IPS-NIHi7 (cell line): ENCODE data around the gene PLCXD1.
"Not testable (repeated sequence)": the region's sequence is repeated elsewhere in the genome, so short reads cannot be mapped to it uniquely, and the experiment has no call there.

Source experiments
- DNase-seq: peaks from one replicate; pipeline ENCODE4 v3.0.0; 2012; ENCODE audit warnings: mixed read lengths; ENCODE audit errors: extremely low spot score

PLCXD1 gene

DNA sequence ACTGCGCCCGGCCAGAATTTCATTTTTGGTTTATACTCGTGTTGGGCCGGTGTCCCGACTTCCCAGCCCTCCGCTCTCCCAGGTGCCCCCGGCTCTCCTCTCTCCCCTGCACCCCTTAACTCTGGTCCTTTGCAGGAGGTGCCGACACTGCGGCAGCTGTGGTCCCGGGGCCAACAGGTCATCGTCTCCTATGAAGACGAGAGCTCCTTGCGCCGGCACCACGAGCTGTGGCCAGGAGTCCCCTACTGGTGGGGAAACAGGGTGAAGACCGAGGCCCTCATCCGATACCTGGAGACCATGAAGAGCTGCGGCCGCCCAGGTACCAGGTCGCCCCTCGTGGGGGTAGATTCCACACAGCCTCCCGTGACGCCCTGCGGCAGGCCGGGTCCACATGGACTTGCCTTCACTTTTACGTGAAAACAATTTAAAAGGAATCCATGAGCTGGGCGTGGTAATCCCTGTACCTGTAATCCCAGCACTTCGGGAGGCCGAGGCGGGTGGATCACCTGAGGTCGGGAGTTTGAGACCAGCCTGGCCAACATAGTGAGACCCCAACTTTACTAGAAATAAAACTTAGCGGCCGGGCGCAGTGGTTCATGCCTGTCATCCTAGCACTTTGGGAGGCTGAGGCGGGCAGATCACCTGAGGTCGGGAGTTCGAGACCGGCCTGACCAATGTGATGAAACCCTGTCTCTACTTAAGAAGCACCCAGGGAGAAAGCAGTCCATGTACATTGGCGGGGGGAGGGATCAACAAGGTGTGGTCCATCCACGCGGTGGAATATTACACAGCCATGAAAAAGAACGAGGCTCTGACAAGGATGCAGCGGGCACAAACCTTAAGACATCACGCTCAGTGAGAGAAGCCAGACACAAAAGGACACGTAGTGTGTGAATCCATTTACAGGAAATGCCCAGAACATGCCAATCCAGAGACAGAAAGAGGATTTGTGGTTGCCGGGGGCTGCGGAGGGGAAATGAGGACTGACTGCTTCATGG is 12.0 kb downstream of the PLCXD1 start:
- no peak for DNase-seq

DNA sequence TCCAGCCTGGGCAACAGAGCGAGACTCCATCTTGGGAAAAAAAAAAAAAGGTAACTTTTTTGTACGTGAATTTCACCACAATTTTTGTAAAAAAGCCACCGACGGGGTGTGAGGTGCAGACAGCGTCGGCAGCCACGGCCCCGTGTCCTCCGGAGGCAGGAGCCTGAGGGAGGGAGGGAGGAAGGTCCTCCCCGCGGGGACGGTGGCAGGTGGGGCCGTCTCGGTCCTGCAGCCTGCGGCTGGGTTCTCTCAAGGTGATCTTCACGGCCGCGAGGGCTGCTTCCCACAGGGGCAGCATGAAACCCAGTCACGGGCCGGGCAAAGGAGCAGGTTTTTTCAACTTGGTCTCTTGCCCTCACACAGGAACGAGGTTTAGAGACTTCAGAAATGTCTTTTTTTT is 14.0 kb downstream of the PLCXD1 start:
- no peak for DNase-seq

DNA sequence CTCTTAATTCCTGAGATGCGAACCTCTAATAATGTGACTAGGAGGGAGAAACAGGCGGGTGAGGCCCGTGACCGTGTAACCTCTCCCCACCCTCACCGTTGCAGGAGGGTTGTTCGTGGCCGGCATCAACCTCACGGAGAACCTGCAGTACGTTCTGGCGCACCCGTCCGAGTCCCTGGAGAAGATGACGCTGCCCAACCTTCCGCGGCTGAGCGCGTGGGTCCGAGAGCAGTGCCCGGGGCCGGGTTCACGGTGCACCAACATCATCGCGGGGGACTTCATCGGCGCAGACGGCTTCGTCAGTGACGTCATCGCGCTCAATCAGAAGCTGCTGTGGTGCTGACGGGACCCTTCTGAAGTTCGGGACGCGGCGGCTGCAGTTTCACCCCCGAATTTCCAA is 17.8 kb downstream of the PLCXD1 start:
- DNase-seq = no peak

DNA sequence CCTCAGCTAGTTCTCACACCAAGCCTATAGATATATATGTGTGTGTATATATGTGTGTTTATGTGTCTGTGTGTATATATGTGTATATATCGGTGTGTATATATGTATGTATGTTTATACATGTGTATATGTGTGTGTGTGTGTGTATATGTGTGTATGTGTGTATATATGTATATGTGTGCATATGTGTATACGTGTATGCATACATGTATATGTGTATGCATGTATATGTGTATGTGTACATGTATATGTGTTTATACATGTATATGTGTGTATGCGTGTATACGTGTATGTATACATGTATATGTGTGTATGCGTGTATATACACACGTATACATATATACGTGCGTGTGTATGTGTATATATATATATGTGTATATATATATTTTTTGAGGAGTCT is 19.2 kb downstream of the PLCXD1 start:
- DNase-seq = no peak

DNA sequence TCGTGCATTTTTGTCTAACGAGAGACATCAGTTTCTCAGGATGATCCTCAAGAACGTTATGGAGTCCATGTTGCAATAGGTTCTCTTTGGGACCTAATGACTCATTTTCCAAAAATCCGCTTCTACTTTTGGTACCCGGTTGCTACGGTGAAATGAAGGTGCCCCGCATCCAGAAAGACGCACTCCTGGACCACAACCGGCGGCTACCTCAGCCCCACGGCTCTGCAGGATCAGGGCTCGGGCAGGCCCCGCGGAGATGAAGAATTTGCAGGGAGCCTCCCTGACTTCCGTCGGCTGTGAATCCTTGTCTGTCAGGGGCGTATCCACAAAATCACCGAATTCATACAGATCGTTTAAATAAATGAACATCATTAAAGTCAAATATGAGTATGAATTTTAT is 21.8 kb downstream of the PLCXD1 start:
- no peak for DNase-seq

DNA sequence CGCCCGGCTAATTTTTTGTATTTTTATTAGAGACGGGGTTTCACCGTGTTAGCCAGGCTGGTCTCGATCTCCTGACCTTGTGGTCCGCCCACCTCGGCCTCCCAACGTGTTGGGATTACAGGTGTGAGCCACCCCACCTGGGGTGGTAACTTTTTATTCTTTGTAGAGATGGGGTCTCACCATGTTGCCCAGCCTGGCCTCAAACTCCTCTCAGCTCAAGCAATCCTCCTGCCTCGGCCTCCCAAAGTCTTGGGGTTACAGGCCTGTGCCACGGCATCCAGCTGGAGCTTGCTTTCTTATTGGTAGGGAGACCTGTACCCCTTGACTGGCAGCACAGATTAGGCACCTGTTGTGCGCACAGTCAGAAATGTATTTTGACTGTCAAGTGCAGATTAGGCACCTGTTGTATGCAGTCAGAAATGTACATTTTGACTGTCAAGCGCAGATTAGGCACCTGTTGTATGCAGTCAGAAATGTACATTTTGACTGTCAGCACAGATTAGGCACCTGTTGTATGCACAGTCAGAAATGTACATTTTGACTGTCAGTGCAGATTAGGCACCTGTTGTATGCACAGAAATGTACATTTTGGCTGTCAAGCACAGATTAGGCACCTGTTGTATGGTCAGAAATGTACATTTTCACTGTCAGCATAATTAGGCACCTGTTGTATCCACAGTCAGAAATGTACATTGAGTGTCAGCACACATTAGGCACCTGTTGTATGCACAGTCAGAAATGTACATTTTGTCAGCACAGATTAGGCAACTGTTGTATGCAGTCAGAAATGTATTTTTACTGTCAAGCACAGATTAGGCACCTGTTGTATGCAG is 24.8 kb downstream of the PLCXD1 start:
- not testable (repeated sequence) for DNase-seq

DNA sequence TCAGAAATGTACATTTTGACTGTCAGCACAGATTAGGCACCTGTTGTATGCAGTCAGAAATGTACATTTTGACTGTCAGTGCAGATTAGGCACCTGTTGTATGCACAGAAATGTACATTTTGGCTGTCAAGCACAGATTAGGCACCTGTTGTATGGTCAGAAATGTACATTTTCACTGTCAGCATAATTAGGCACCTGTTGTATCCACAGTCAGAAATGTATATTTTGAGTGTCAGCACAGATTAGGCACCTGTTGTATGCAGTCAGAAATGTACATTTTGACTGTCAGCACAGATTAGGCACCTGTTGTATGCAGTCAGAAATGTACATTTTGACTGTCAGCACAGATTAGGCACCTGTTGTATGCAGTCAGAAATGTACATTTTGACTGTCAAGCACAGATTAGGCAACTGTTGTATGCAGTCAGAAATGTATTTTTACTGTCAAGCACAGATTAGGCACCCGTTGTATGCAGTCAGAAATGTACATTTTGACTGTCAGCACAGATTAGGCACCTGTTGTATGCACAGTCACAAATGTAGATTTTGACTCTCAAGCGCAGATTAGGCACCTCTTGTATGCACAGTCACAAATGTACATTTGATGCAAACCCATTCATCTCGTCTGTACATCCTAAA is 25.6 kb downstream of the PLCXD1 start:
- DNase-seq = not testable (repeated sequence)

DNA sequence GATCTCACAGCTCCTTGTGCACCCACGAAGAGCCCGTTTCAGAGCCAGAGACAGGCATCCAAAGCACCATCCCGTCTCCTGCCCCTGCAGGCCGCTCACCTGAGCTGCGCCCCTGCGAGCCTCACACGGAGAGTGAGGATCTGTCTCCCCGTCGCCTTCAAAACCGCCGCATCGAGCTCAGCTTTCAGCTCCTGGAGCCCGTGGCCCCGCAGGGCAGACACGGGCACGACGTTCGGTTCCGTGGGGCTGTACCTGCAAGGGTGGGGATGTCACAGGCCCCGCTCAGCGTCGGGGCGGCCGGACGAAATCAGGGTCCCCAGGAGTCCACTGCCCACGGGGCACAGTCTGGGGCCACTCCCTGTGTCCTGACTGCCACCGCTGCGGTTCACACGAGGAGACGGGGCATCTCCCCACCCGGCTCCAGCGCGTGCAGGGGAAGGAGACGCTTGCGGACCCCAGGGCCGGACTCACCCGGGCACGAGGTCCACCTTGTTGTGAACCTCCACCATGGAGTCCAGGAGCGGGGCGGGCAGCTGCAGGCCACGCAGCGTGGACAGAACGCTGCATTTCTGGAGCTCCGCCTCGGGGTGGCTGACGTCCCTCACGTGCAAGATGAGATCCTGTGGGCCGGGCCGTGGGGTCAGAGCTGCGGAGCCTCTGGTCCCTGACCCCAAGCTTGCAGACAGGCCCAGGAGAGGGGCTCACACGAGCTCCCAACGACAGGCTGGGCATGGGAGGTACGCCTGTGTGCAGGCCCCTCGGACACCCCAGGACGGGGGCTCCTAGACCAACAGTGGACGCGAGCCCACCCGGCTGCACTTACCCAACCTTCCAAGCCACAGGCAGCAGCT is 26.3 kb downstream of the PLCXD1 start:
- DNase-seq = no peak

DNA sequence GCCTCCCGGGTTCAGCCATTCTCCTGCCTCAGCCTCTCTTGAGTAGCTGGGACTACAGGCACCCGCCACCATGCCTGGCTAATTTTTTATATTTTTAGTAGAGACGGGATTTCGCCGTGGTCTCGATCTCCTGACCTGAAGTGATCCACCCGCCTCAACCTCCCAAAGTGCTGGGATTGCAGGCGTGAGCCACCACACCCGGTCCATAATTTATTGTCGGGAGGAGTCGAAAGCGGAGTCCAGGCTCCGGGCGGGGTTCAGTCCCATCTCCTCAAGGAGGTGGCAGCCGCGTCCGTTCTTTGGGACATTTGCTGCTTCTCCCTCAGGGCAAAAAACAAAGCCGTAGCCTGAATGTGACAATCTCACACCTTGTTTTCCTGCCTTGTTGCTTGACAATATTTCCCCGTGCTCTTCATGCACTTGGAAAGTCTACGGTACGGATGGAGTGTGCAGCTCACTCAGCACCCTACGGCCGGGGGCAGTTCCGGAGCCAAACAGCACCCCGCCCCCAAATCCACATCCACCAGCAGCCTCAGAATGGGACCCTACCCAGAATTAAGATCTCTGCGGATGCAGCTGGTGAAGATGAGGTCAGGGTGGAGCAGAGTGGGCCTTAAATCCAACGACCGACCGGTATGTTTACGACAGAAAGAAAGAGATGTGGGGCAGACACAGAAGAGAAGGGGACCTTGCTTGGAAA is 27.8 kb downstream of the PLCXD1 start:
- DNase-seq = no peak

DNA sequence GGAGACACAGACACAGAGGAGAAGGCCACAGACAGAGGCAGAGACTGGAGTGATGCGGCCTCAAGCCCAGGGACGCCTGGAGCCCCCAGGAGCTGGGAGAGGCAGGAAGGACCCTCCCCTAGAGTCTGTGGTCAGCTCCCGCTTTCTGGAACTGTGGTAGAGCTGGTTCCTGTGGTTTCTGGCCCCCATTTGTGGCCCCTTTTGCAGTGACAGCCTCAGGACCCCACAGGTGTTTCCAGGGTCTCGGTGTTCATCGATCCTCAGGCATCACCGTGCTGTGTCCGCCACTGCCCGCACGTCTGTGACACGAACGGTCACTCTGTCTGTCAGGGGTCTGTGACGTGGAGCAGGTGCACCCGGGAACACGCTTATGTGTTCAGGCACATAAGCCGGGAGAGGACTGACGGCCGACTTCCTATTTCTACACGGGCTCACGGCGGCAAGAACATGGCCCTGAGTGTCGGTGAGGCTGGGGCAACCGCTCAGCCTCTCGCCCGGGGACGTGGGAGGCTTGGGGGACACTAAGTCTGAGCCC is 29.5 kb downstream of the PLCXD1 start:
- no peak for DNase-seq

DNA sequence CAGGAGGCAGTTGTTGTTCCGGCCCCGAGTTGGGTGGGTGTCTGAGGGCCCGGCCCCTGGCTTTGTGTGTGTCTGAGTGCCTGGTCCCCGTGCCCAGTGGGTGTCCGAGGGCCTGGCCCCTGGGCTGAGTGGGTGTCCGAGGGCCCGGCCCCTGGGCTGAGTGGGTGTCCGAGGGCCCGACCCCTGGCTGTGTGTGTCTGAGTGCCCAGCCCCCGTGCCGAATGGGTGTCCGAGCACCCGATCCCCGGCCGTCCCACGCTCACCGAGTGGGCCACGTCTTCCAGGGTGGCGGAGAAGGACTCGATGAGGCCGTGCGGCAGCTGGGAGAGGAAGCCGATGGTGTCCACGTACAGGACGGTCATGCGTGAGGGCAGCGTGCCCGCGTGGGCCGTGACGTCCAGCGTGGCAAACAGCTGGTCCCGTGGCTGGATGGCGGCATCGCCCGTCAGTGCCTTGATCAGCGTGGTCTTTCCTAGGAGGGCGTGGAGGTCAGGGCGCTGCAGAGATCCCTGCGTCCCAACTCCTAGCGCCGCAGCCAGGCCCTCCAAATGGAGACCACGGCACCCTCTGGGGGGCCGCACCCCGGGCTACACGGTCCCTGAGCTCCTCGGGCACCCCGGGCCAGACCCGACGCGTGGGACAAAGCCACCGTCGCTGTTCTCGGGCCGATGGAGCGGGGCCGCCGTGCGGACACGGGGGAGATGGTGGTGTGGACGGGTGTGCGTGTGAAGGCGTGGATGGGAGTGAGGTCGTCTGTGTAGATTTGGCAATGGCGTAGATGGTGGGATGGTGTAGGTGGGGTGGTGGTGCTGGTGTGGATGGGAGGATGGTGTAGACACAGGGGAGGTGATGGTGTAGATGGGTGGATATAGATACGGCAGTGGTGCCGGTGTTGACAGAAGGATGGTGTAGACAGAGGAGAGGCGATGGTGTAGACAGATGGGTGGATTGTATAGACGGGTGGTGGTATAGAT is 30.3 kb downstream of the PLCXD1 start:
- no peak for DNase-seq

DNA sequence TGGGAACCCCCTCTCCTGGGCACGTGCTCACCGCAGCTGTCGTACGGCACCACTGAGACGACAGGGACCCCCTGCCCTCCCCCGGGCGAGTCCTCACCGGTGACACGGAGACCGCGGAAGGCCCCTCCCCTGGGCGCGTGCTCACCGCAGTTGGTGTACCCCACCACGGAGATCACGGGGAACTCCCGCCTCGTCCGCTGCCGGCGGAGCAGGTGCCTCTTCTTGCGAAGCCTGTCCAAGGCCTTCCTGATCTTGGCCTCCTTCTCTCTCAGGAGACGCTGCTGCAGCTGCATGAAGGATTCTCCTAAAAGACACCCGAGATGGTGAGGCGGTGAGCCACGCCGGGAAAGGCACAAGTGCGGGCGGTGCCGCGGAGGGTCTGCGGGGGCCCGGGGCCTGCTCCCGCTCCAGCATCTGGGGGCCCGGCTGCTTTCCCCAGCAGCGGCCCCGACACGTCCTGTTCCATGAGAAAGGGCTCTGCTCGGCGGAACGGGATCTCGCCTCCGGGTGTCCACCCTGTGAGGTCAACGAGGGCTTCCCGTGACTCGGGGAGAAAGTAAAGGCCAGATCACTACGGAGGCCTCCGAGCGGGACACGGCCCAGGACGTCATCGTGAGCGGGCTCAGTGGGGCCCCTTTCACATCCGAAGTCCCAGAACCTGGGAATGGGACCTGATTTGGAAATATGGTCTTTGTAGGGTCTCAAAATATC is 31.6 kb downstream of the PLCXD1 start:
- DNase-seq = no peak

DNA sequence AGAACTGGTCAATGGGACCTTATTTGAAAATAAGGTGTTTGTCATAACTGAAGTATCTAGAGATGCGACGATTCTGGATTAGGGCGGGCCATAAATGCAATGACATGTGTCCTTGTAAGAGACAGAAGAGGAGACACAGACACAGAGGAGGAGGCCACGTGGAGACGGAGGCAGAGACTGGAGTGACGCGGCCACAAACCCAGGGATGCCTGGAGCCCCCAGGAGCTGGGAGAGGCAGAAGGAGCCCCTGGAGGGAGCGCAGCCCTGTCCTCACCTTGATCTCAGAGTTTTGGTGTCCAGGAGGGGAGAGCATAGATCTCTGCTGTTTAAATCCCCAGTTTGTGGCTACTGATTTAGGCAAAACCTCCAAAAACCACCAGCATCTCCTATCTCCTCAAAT is 32.4 kb downstream of the PLCXD1 start:
- DNase-seq = no peak

DNA sequence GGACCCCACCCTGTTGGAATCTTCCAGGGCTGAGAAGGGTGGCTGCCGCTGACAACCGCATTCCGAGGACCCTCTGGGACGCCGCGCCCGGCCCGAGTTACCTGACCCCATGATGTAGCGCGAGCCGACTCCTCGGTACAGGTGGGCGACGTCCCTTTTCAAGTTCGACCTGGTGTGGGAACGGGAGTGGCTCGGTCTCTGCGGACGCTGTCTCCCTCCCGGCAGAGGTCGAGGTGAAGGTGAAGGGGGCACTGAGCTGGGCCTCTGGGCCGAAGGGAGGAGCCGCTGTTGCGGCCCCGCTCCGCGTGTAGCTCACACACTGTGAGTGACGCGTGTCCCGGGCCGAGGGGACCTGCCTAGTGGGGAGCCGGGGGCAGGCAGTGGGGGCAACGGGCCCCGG is 32.9 kb downstream of the PLCXD1 start:
- DNase-seq = no peak

DNA sequence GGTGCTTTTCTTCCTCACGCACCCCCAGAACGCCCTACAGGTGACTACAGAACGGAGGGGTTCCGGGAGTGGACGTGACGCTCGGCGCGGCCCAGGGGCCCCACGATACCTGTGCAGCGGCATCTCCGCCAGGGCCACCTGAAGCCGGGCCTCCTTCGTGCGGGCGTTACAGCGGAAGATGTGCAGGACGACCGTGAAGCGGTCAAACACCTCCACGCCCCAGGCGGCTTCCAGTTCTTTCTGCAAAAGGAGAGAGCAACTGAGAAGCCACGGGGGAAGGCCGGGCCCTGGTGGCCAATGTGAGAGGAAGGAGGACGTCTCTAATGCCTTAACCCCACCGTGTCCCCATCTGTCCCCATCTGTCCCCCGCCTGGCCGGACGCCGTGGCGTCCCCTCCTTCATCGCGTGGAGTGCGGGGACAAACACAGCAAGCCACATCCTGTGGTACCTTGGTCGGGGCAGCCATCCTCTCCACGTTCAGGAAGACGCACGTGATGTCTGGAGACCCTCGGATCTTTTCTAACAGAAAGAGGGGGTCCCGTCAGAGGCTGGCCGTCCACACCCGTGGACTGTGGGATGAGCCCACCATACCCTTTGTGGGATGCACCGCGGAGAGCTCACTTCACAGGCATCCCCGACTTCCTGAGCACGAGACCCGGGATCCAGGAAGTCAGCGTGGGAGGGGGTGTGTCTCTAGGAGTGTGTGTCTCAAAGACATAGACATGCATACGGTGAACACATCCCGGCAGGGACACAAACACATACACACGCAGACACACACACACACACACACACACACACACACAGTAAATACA is 33.8 kb downstream of the PLCXD1 start:
- no peak for DNase-seq

DNA sequence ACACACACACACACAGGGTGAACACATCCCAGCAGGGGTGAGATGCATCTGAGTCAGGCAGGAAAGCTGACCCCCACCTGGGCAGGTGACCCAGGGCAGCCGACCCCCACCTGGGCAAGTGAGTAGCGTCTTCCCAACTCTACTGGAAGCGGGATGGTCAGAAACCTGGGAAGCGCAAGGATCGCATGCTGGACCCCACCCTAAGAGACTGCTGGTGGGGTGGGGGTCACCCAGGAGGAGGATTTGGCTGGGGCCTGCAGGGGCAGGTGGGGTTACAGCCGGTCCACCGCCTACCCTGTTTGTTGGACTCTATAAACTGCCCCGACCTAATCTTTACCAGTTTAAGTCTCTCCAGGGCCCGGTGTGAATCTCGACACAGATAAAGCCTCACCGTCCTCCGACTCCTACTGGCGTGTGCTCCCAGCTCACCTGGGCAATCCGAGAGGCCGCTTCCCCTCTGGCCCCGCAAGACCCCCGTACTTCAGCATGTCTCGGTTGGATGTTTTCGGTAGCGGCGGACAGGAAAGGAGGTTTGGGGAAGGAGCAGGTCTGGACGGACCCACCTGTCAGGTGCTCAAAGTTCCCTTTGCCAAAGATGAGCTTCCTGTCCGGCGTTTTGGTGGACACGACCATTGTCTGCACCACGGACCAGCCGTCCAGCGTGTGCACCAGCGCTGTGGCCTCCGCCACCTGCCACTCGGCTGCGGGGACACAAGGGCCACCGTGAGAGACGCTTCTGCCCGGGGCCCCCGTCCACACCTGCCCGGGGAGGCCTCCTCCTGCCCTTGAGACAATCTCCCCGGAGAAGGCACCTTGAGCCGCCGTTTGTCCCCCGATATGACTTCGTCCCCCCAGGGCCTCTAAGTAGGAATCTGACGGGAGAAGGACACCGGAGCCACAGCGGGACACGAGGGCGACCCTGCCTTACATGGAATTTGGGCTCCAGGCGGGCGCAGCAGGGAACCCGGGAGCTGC is 35.5 kb downstream of the PLCXD1 start:
- DNase-seq = no peak
